Spleen (tissue), 7 donors: ENCODE results near the gene NRG3.

Experiments used
- CTCF ChIP-seq, 11 experiments: fragments of 200-600 bp in 7 of 11; fragments of 450-650 bp in 4 of 11; sonication (generic) in 4 of 11; IDR thresholded peaks in 8 of 11; conservative IDR thresholded peaks in 3 of 11; 1 replicate in 7 of 11; 2 replicates in 4 of 11; pipeline versions ENCODE4 v1.4.0 to v1.8.0; 2016 to 2021; ENCODE audit warnings: antibody characterized with exemption in 11 of 11, inconsistent platforms in 4 of 11, mild to moderate bottlenecking in 1 of 11
- POLR2A ChIP-seq, 3 donors: fragments of 450-650 bp; IDR thresholded peaks; one replicate each; pipeline ENCODE4 v1.5.1; 2017; ENCODE audit warnings: antibody characterized with exemption in 3 of 3, mild to moderate bottlenecking in 1 of 3
- POLR2AphosphoS5 ChIP-seq, 3 donors: sonication (generic); formaldehyde crosslinking; IDR thresholded peaks; one replicate each; pipeline ENCODE4 v1.5.1; 2017; ENCODE audit warnings: antibody characterized with exemption in 3 of 3
- donor health status: DM: no; HTN: no; CAD: no; lungs with moderate emphysema.
- donor health status: DM: no; HTN: no; CAD: no.
- donor health status: DM: no; HTN: no; CAD: no.

GRCh38 chr10:82821043-82821442, 946.0 kb downstream of the NRG3 start:
- no peak for TF ChIP-seq POLR2A (IDR thresholded peaks at IDR 0.05)
- no peak for TF ChIP-seq POLR2AphosphoS5 (IDR thresholded peaks at IDR 0.05)
- no peak for TF ChIP-seq CTCF (IDR thresholded peaks at IDR 0.05 in 8 of 11, conservative IDR thresholded peaks at IDR 0.05 in 3 of 11)
